GM19193 (cell line): ENCODE data around the gene HIP1R.
A peak's percentile ranks its signal among the peaks of the same experiment; 100 is the strongest.

Experiments
- POLR2A ChIP-seq: IDR thresholded peaks from 4 replicates; pipeline ENCODE4 v1.6.1; 2011; ENCODE audit not compliant: insufficient read depth, insufficient read length; ENCODE audit errors: extremely low read depth

Gene HIP1R

DNA sequence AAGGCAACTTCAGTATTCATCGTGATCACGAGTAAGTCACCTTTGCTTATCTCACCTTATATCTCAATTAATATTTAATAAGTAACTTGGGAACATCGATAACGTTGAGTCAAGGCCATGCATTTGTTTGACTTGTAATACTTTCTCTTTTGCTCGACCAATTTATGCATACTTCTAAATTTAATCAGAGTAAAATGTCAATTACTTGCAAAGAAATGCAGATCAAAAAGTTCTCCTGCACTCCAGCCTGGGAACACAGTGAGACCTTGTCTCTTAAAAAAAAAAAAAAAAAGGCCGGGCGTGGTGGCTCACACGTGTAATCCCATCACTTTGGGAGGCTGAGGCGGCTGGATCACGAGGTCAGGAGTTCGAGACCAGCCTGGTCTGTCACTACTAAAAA, 11.8 kb upstream of the HIP1R start:
- no peak for TF ChIP-seq POLR2A

DNA sequence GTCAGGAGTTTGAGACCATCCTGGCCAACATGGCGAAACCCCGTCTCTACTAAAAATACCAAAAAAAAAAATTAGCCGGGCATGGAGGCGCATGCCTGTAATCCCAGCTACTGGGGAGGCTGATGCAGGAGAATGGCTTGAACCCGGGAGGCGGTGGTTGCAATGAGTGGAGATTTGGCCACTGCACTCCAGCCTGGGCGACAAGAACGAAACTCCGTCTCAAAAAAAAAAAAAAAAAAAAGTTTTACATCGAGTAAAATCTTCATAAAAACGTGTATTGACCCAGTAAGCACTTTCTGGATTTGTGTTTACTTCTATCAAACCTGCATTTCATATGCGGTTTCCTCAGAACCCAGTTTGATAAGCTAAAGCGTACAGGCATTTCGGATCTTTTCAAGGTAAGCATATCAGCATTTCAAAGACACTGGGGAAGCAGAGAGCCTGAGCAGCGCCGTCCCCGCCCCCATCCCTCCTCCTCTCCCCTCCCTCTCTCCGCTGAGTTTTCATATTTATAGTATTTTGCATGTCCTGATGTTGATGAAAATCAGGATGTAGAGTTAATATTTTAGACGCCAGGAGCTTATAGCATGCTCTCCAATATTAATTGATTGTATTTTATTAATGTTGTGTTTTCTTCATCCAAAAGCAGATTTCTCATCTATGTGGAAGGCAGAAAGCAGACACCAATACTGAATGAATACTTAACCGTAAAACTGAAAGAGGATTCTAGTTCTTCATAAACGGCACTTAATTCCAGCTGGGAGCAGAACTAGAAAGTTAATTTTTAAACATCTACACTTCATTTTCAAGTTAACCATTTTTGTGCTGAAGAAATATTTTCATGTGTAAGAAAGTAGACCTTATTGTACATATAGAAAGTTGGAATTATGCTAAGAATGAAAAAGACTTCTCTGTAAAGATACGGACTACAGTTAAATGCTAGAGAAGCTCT, 9.2 kb upstream of the HIP1R start:
- TF ChIP-seq POLR2A, result no peak

DNA sequence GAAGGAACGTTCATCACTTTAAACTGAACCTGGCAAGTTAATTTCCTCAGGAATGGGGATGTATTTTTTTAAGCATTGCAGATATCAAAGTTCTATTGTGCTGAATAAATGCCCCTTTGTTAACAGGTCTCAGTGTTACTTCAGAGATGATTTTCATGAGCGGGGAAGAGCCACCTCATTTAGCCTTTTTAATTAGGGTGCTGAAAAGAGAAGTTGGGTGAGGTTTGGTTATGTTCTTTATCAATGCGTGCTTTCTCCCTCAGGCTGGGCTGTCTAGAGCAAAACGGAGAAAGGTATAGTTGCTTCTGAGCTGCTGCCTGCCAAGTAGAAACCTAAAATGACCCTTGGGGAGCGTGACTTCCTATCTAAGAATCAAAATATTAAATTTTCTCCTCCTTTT, 8.0 kb upstream of the HIP1R start:
- no peak for TF ChIP-seq POLR2A

DNA sequence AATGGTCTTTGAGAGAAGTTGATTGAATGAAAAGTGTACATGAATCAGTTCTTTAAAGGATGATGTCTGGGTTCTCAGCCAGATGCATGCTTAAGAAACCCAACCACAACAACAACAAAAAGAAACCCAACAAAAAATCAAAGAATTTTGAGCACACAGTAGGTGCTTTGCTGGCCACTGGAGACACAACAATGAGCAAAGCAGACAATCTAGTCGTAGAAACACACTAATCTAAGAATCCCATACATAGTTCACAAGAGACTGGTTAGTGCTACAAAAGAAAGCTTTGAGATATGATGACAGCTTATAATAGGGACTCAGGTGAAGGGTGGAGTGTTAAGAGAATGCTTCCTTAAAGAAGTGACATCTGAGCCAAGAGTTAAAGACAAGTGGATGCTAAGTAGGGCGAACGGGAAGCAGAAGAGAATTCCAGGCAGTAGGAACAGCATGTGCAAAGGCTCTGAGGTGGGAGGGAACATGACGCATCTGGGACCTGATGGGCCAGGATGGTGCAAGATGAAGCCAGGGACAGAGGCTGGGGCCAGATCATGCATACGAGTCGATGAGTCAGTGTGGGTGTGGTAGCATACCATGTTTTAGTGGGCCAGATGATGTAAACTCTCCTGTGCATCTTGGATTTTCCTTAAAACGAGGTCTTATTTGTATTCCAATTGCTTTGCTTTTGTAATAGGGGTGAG, 4.6 kb upstream of the HIP1R start:
- no peak for TF ChIP-seq POLR2A

DNA sequence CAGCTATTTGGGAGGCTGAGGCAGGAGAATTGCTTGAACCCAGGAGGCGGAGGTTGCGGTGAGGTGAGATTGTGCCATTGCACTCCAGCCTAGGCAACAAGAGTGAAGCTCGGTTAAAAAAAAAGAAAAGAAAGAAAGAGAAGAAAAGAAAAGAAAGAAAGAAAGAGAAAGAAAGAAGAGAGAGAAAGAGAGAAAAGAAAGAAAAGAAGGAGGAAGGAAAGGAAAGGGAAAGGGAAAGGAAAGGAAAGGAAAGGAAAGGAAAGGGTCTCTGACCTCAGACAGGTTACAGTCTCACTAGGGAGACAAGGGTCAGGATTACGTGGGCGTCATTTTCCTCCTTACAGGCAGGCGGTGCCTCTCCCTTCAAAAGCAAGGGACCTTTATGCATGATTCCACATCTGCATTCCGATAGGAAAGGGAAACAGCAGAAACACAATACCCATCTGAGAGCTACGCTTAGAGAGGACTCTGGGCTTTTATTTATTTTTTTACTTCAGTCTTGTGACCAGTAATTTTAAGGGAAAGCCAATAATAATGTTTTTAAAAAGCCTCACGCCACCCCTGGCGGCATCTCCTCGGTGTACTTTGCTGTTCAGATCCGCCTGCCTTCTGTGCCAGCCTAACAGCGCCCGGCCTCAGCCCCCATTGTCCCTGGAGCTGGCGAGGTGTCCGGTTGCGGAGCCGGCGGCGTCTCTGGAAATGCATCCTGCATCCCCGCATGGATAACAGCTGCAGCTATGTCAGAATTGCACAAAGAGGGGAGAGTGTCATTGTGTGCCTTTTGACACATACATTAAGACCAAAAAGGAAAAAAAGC, 945 bp upstream of the HIP1R start:
- no peak for TF ChIP-seq POLR2A

DNA sequence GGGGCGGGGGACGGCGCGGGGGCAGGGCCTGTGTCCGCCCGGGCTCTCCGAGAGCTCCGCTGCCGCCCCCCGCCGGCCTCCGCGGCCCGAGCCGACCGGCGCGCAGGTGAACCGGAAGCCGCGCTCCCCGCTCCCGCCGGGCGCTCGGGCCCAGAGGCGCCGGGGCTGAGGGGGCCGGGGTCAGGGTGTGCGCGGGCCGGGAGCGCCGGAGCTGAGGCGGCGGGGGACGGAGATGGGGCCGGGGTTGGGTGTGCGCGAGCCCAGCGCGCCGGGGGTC, 431 bp downstream of the HIP1R start:
- TF ChIP-seq POLR2A, result no peak

DNA sequence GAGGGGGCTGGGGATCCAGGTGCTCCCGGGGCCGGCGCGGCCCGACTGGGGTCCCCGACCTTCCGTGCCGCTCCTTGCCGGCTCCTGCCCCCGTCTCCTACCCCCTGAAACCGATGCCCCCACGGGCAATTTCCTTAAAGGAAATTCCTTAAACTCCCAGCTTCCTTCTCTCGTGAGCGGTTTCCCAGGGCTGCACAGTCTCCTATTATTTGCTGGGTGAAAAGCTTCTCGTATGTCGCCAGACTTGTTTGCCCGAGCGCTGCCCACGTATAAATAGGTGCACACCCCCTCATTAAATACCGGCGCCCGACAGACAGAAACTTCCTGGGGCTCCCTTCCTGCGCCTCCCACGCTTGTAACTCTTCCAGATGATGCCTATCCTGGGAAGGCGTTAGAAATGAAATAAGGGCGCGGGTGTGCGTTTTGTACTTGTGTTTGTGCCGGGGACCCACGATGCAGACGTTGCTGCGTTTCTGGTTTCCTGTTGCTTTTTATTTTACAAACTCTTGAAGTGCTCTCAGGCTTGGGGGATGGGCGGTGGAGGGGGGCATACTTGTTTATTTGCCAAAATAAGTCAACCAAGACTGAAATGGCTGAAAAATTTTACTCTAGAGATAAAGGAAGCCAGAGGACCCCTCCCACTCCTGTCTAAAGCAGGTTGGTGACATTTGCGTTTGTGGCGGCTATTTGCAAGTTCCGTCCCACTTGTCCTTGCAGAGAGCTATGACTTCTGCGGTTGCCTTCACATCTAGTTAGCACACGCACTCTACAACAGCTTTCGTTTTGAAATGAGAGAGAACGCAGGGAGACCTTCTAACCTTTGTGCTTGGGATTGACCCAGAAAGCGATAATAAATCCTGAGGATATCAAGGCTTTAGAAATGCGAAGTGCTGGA, 1.0 kb downstream of the HIP1R start:
- TF ChIP-seq POLR2A, result peak; percentile 13

DNA sequence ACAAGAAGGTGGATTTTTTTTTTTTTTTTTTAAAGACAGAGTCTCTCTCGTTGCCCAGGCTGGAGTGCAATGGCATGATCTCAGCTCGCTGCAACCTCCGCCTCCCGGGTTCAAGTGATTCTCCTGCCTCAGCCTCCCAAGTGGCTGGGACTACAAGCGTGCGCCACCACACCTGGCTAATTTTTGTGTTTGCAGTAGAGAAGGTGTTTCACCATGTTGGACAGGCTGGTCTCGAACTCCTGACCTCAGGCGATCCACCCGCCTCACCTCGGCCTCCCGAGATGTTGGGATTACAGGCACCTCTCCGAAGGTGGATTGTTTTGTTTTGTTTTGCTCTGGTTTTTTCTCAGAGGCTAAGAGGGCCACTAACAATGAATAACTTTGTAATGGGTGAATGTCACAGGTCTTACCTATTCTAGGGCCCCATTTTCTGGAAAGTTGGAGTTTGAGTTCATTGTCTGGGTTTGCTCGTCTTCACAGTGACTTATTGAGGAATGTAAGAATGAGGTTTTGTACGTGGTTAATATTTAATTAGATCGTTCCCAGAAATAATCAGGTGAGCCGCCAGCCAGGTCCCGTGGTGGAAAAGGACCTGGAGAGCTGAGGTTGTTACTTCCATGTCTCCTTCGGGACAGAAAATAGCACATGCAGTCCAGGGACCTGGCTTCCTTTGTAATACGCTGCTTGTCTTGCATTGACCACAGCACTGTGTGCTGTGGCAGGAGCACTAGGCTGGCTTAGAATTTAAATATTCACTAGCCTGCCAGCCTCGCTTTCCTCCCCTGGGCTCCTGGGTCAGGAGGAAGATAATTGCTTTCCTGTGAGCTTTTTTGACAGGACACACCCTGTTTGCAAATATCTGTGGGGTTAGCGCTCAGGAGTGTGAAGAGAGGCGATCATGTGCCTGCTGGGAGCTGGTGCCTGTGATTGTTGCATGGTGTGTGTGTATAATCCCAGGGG, 2.3 kb downstream of the HIP1R start:
- TF ChIP-seq POLR2A, result no peak

DNA sequence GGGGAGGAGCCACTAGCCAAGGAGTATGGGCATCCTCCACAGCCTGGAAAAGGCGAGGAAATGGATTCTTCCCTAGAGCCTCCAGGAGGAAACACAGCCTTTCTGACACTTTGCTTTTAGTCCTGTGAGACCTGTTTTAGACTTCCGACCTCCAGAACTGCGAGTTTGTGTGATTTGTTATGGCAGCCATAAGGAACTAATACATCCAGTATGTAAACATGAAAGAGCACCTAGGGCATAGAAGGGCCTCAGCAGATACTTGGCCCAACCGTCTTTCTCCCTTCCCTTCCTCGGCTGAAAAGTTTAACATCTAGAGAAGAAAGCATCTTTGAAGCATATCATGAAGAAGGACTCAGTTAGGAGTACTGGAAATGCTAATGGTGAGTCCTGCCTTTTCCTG, 3.6 kb downstream of the HIP1R start:
- no peak for TF ChIP-seq POLR2A

DNA sequence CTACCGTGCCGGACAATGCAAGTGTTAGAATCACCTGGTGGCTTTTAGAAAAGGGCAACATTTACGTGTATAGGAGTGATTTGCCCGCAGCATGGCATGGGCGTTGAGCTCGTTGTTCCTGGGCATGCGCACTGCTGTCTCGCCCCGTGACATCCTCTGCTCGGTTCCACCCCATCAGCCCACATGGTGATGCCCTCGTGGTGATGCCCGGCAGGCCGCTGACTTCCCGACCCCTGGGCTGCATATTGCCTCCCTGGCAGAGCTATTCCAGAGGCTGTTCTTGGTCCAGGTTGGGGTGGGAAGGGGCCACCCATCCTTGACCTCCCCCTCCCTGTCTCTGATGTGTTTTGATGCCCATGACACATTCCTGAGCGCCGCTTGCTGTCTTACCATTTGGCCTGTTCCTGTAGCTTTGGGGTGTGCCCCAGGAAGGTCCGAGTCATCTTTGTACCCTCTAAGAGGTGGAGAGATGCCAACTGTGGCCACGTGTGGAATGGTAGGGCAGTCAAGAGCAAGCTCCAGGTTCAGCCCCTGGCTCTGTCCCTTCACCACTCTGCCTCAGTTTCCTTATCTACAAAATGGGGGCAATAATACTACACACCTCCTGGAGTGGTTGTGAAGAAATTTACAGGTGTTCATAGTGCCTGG, 4.8 kb downstream of the HIP1R start:
- TF ChIP-seq POLR2A, result no peak

DNA sequence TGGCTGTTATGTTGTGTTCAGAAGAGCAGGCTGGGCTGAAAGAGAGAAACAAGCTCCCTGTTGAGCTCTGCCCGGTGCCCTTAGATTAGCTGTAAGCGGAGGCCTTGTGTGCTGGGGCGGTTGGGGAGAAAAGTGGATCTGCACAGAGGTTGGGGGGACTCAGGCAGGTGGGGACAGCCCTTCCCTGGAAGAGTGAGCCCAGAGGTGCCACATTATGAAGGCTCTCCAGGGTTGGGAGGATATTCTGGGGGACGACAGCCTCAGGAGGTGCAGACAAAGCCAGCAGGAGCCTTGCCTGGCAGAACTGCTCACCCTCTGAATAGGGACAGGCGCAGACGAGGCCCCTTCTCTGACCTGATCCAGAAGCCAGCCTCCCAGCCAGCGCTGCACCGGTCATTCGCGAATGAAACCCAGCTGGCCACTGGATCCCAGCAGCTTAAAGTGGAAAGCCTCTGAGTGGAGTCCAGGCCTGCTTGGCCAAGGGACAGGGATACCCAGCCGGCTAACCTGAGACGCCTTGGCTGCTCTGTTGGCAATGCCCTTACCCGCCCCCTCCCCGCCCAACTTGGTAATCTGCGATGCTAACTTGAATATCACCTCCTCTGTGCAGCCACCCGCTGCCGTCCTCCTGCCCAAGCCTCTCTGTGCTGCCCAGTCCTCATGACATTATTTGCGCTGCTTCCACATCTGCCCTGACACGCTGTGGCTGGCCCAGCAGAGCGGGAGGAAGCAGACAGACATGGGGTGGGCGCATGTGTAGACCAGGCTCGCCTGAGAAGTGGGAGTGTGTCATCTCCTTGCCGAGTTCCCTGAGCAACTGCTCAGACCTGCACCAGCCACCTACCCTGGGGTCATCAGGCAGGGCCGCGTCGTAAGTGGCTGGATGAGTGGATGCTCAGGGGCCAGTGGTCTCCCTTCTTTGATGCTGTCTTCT, 5.6 kb downstream of the HIP1R start:
- TF ChIP-seq POLR2A, result no peak
